Activated CD4-positive, alpha-beta memory T cell treated with anti-CD3 and anti-CD28 coated beads for 36 hours (primary cell): ENCODE data around the gene FAM47E. TPM values are rescaled to one million over a fixed set of nuclear protein-coding genes. Genes with fewer than 3 reads are reported as not detected.

Experiments
- CTCF ChIA-PET: fragments of 350-600 bp; sonication (Branson Sonifier 250); formaldehyde crosslinking; loops from one replicate; lab custom pipeline; 2021; ENCODE audit warnings: antibody characterized with exemption, inconsistent platforms; lab: Charles Lee
- POLR2A ChIA-PET: fragments of 350-600 bp; sonication (Branson Sonifier 250); formaldehyde crosslinking; loops from one replicate; lab custom pipeline; 2021; ENCODE audit warnings: antibody characterized with exemption; lab: Charles Lee
- DNase-seq: peaks from one replicate; pipeline ENCODE4 v3.0.0-alpha.2; 2020
- H3K27ac Mint-ChIP-seq: one replicate; pipeline ENCODE4 v1.8.0; 2021; ENCODE audit warnings: mixed read lengths
- H3K27me3 Mint-ChIP-seq: one replicate; pipeline ENCODE4 v1.8.0; 2021; ENCODE audit warnings: mixed read lengths
- H3K36me3 Mint-ChIP-seq: one replicate; pipeline ENCODE4 v1.8.0; 2021; ENCODE audit warnings: mixed read lengths
- H3K4me1 Mint-ChIP-seq: one replicate; pipeline ENCODE4 v1.8.0; 2021; ENCODE audit warnings: low read depth, mixed read lengths
- H3K4me3 Mint-ChIP-seq: one replicate; pipeline ENCODE4 v1.8.0; 2021; ENCODE audit warnings: mild to moderate bottlenecking, mixed read lengths
- H3K9me3 Mint-ChIP-seq: one replicate; pipeline ENCODE4 v1.8.0; 2021; ENCODE audit warnings: mixed read lengths
- intact Hi-C: fragments of 100-400 bp; cut with micrococcal nuclease; formaldehyde crosslinking; loops from one replicate; pipeline ENCODE4 v1.15.1; 2023
- total RNA-seq, 2 experiments: library from RNA; stranded (reverse); gene quantifications; one replicate each; pipeline ENCODE4 v1.2.3, GENCODE V29; 2021

Gene FAM47E
- not detected for total RNA-seq

GRCh38 chr4:76251441-76252270 is at the start of gene FAM47E:
Gene FAM47E, plus strand, starts transcription at chr4:76251721. Its CDS starts 26 bp downstream, at chr4:76251747.
- DNase-seq = peak; percentile 55
- peaks cover 53% of the 10 kb centered on the region for H3K27me3 Mint-ChIP-seq
- H3K36me3 Mint-ChIP-seq = no peaks in the 10 kb centered on the region
- ChIA-PET POLR2A (no interaction called here), CTCF (interaction anchor here (0.8 to 2.1 kb wide), 4 partner anchors 11 to 126 kb away, joined by 3 to 10 read pairs (median 4); no protein-coding TSS in a partner anchor)
- H3K4me1 Mint-ChIP-seq = peaks cover 8% of the 10 kb centered on the region
- intact Hi-C loops = loop anchor here (5.0 kb wide), 3 partner anchors 56 to 126 kb away; partner anchors contain the start of gene STBD1
- no peaks in the 10 kb centered on the region for H3K9me3 Mint-ChIP-seq
- peak within 1 kb of the TSS; percentile 69 for H3K4me3 Mint-ChIP-seq
- H3K27ac Mint-ChIP-seq = no peak within 1 kb of the TSS

- DNase-seq = no peak
- no peak overlapping the region for H3K4me3 Mint-ChIP-seq
- H3K9me3 Mint-ChIP-seq = no peaks in the 10 kb centered on the region
- POLR2A ChIA-PET = no interaction called here
- H3K27ac Mint-ChIP-seq = no peak overlapping the region
- intact Hi-C loops = no loop called here
- CTCF ChIA-PET = no interaction called here
- no peaks in the 10 kb centered on the region for H3K27me3 Mint-ChIP-seq
- peaks cover 34% of the 10 kb centered on the region for H3K4me1 Mint-ChIP-seq
- no peaks in the 10 kb centered on the region for H3K36me3 Mint-ChIP-seq
Observed at GRCh38 chr4:76203541-76203940, 48.0 kb upstream of the FAM47E start.

- no peak for DNase-seq
- no peaks in the 10 kb centered on the region for H3K9me3 Mint-ChIP-seq
- intact Hi-C loops = no loop called here
- H3K4me3 Mint-ChIP-seq = no peak overlapping the region
- POLR2A ChIA-PET = interaction anchor here (0.6 kb wide), 1 partner anchor 1243 kb away, joined by 3 read pairs; no protein-coding TSS in a partner anchor
- peaks cover 25% of the 10 kb centered on the region for H3K4me1 Mint-ChIP-seq
- H3K36me3 Mint-ChIP-seq = no peaks in the 10 kb centered on the region
- no peak overlapping the region for H3K27ac Mint-ChIP-seq
- H3K27me3 Mint-ChIP-seq = no peaks in the 10 kb centered on the region
- CTCF ChIA-PET = interaction anchor here (0.9 kb wide), 1 partner anchor 25 kb away, joined by 3 read pairs; no protein-coding TSS in a partner anchor
Observed at GRCh38 chr4:76204936-76205335, 46.6 kb upstream of the FAM47E start.

DNA sequence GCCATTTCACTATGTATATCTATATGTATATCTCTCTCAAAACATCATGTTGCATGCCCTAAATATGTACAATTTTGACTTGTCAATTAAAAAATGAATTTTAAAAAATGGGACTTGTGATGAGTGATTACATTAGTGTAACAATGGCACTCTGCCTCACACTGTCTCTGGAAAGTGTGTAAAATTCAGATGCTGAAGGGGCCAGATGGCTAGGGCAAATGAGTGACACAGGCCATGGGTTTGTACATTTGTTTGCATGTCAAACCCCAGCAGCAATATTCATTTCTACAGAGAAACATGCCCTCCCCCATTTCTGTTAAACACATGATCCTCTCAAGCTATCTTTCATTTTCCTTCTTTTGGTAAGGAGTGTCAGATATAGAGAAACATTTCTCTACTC is 46.0 kb upstream of the FAM47E start:
- no peak for DNase-seq
- Mint-ChIP-seq H3K27ac (no peak overlapping the region), H3K4me1 (peaks cover 20% of the 10 kb centered on the region), H3K9me3 (no peaks in the 10 kb centered on the region), H3K36me3 (no peaks in the 10 kb centered on the region), H3K4me3 (no peak overlapping the region), H3K27me3 (no peaks in the 10 kb centered on the region)
- intact Hi-C loops = no loop called here
- POLR2A ChIA-PET = interaction anchor here (0.6 kb wide), 1 partner anchor 1242 kb away, joined by 3 read pairs; no protein-coding TSS in a partner anchor
- CTCF ChIA-PET = interaction anchor here (0.9 kb wide), 1 partner anchor 26 kb away, joined by 3 read pairs; no protein-coding TSS in a partner anchor

DNA sequence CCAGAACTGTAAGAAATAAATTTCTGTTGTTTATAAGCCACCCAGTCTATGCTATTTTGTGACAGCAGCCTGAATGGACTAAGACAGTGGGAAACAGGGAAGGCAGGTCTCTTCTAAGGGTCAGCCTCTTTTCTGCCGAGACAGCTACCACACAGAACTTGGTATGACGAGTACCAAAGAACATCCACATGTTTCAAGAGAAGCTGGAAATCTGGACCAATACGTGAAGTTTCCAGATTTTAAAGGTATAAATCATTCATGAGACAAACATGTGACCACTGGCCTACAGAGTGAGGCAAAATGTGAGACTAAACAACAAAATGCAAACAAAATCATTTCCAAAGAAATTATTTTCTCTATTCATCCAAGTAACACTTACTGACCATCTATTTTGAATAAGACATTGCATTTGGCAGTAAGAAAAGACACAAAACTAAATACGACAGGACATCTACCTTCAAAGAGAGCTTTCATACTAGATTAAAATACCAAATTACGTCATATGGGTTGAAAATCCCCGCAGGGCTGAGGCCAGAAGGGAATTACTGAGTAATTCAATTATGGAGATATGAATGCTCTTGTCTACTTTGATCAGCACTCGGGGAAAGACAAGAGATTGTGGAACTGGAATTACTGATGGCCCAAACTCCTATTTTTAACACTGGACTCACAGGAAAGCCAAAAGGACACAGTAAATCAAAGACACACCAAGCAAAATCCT is 45.1 kb upstream of the FAM47E start:
- H3K36me3 Mint-ChIP-seq = no peaks in the 10 kb centered on the region
- H3K4me1 Mint-ChIP-seq = peaks cover 13% of the 10 kb centered on the region
- no peak overlapping the region for H3K27ac Mint-ChIP-seq
- no peak for DNase-seq
- H3K9me3 Mint-ChIP-seq = no peaks in the 10 kb centered on the region
- H3K27me3 Mint-ChIP-seq = no peaks in the 10 kb centered on the region
- intact Hi-C loops = no loop called here
- POLR2A ChIA-PET = no interaction called here
- H3K4me3 Mint-ChIP-seq = no peak overlapping the region
- CTCF ChIA-PET = interaction anchor here (0.6 to 0.9 kb wide), 2 partner anchors 27 to 54 kb away, joined by 3 to 4 read pairs; no protein-coding TSS in a partner anchor

DNA sequence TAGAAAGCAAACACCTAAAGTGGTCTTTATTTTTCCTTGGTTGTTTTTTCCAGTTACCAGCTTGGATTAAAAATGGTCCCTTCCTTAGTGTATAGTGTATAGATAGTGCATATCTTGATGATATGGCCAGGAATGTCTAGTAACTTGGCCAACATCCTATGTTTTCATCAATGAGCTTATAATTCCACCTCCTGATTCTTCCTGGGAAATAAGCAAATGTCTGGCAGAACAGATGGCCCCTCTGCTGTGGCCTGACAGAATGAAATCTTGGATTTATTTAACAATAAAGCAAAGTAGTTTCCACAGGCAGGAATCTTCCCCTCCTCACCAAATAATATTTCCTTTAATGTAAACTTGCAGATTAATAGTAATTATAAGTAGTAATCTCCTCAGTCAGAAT is 44.0 kb upstream of the FAM47E start:
- H3K4me1 Mint-ChIP-seq = peaks cover 21% of the 10 kb centered on the region
- DNase-seq = no peak
- ChIA-PET CTCF (interaction anchor here (0.6 kb wide), 1 partner anchor 671 kb away, joined by 3 read pairs; no protein-coding TSS in a partner anchor), POLR2A (no interaction called here)
- no peak overlapping the region for H3K27ac Mint-ChIP-seq
- intact Hi-C loops = no loop called here
- H3K36me3 Mint-ChIP-seq = no peaks in the 10 kb centered on the region
- no peaks in the 10 kb centered on the region for H3K9me3 Mint-ChIP-seq
- H3K4me3 Mint-ChIP-seq = no peak overlapping the region
- no peaks in the 10 kb centered on the region for H3K27me3 Mint-ChIP-seq

DNA sequence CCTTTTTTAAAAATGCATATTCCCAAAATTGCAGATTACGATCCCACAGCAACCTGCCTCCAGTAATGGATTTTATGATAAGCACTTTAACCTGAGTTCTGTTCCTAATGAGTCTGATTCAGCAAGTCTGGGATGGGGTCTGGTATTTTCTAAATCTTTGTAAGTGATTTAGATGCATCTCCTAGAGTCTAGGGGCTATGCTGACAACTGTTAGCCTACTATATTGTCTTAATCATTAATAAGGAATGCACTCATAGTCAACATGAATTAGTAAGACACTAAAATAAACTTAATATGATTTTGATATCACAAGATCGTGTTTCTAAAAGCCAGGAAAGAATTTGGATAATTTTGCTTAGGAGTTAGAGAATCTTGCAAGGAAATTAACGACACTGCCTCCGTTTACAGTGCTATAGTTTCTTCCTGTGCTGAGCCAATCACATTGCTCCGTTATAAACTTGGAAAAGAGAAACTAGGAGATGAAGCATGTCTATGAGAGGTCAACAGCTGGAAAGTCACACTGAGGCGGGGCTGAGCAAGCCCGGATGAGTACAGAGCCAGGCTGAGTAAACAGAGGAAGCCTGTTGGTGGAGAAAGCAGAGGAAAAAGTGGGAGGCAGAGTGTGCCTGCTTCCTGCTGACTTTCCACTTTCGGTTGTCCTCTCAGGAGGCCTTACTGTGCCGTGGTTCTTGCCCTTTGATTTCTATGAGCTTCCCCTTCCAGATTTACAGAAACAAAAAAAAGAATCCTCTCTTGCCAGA is 43.3 kb upstream of the FAM47E start:
- H3K9me3 Mint-ChIP-seq = no peaks in the 10 kb centered on the region
- CTCF ChIA-PET = interaction anchor here (2.0 kb wide), 1 partner anchor 29 kb away, joined by 8 read pairs; no protein-coding TSS in a partner anchor

DNA sequence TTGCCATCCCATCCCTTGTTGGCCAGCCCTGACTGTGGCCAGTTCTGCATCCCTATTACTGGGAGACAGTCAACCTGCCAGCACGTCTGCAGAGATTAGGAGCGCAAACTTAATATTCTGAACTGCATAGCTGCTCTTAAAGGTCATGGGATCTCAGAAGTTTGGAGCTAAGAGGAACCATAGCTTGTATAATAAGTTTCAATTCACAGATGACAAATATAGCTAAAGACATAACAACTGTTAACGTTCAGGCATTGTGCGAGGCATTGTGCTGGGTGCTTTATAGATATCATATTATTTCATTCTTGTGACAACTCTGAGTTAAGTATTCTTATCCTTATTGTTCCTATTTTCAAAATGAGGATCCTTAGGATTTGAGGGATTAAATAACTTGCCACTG is 41.6 kb upstream of the FAM47E start:
- intact Hi-C loops = loop anchor here (1.0 to 10.0 kb wide), 4 partner anchors 12 to 867 kb away; partner anchors contain the start of genes CCNI, NUP54, RCHY1 and THAP6
- no peaks in the 10 kb centered on the region for H3K36me3 Mint-ChIP-seq
- DNase-seq = no peak
- peaks cover 33% of the 10 kb centered on the region for H3K4me1 Mint-ChIP-seq
- ChIA-PET POLR2A (no interaction called here), CTCF (interaction anchor here (2.0 kb wide), 1 partner anchor 30 kb away, joined by 8 read pairs; no protein-coding TSS in a partner anchor)
- H3K27me3 Mint-ChIP-seq = no peaks in the 10 kb centered on the region
- no peaks in the 10 kb centered on the region for H3K9me3 Mint-ChIP-seq
- H3K4me3 Mint-ChIP-seq = no peak overlapping the region
- H3K27ac Mint-ChIP-seq = no peak overlapping the region

More for the DNA sequence above, 43.3 kb upstream of the FAM47E start:
- peaks cover 27% of the 10 kb centered on the region for H3K4me1 Mint-ChIP-seq
- no peaks in the 10 kb centered on the region for H3K36me3 Mint-ChIP-seq
- H3K4me3 Mint-ChIP-seq = no peak overlapping the region
- intact Hi-C loops = no loop called here
- POLR2A ChIA-PET = no interaction called here
- no peak for DNase-seq
- no peak overlapping the region for H3K27ac Mint-ChIP-seq
- H3K27me3 Mint-ChIP-seq = no peaks in the 10 kb centered on the region

- H3K9me3 Mint-ChIP-seq = no peaks in the 10 kb centered on the region
- H3K4me1 Mint-ChIP-seq = peaks cover 33% of the 10 kb centered on the region
- no peaks in the 10 kb centered on the region for H3K36me3 Mint-ChIP-seq
- CTCF ChIA-PET = interaction anchor here (1.2 to 1.6 kb wide), 2 partner anchors 31 to 95 kb away, joined by 3 to 6 read pairs; no protein-coding TSS in a partner anchor
- no peaks in the 10 kb centered on the region for H3K27me3 Mint-ChIP-seq
- intact Hi-C loops = loop anchor here (1.0 to 10.0 kb wide), 4 partner anchors 12 to 867 kb away; partner anchors contain the start of genes CCNI, NUP54, RCHY1 and THAP6
- POLR2A ChIA-PET = no interaction called here
- DNase-seq = no peak
- no peak overlapping the region for H3K4me3 Mint-ChIP-seq
- no peak overlapping the region for H3K27ac Mint-ChIP-seq
Observed at GRCh38 chr4:76210452-76210851, 41.1 kb upstream of the FAM47E start.

GRCh38 chr4:76211769-76212708 is 39.5 kb upstream of the FAM47E start:
- no peaks in the 10 kb centered on the region for H3K9me3 Mint-ChIP-seq
- H3K36me3 Mint-ChIP-seq = no peaks in the 10 kb centered on the region
- CTCF ChIA-PET = interaction anchor here (1.2 to 1.8 kb wide), 3 partner anchors 33 to 166 kb away, joined by 3 to 6 read pairs (median 5); no protein-coding TSS in a partner anchor
- DNase-seq = no peak
- H3K27ac Mint-ChIP-seq = peak overlapping the region; percentile 44
- intact Hi-C loops = loop anchor here (5.0 to 10.0 kb wide), 3 partner anchors 65 to 865 kb away; partner anchors contain the start of genes CCNI, NUP54, RCHY1 and THAP6
- POLR2A ChIA-PET = no interaction called here
- H3K4me1 Mint-ChIP-seq = peaks cover 30% of the 10 kb centered on the region
- H3K4me3 Mint-ChIP-seq = peak overlapping the region; percentile 68
- no peaks in the 10 kb centered on the region for H3K27me3 Mint-ChIP-seq
